Suprapubic skin (tissue), 3 donors: Measurements from ENCODE around the gene HMG20B.

Source experiments
- CTCF ChIP-seq, 2 donors: fragments of 200-600 bp in 1 of 2; fragments of 450-650 bp in 1 of 2; sonication (generic) in 1 of 2; IDR thresholded peaks; one replicate each; pipeline ENCODE4 v1.5.1; 2016 to 2019; ENCODE audit warnings: antibody characterized with exemption in 2 of 2, mild to moderate bottlenecking in 1 of 2, moderate library complexity in 1 of 2
- EP300 ChIP-seq: sonication (generic); formaldehyde crosslinking; IDR thresholded peaks from one replicate; pipeline ENCODE4 v1.6.1; 2017; ENCODE audit warnings: antibody characterized with exemption

DNA sequence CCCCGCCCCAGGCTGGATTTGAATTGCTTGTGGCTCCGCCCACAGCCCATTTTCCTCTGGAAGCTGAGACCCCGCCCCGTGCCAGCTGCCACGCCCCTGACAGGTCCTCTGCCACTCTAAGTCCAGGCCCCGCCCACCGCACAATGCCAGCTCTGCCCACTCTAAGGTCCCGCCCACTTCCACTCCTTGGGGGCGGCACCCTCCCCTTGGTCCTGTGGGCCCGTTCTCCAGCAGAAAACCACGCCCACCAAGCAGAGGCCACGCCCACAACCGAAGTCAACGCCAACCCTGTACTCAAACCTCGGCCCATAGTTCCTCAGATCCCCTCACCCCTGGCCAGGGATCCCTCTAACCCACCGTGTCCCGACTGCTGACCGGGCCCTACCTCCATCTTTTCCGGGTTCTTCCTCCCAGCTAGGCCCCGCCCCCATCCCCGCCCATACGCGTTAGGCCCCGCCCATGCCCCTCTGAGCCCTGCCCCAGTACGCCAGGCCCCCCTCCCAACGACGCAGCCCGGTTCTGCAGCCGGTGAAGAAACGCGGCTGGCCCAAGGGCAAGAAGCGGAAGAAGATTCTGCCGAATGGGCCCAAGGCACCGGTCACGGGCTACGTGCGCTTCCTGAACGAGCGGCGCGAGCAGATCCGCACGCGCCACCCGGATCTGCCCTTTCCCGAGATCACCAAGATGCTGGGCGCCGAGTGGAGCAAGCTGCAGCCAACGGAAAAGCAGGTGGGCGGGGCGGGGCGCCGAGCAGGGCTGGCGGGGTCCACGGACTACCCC lies 1.3 kb downstream of the HMG20B start:
- TF ChIP-seq CTCF (IDR thresholded peaks at IDR 0.05): no peak
- TF ChIP-seq EP300: no peak
